Activated CD4-positive, alpha-beta memory T cell treated with anti-CD3 and anti-CD28 coated beads, Interleukin-2, amount 10 ng/mL, durations not matched to agents 7 days and 5 days (primary cell): ENCODE data around the gene NAT9. TPM values are rescaled to one million over a fixed set of nuclear protein-coding genes. Genes with fewer than 3 reads are reported as not detected.

Source experiments
- CTCF ChIA-PET: fragments of 350-600 bp; sonication (Branson Sonifier 250); formaldehyde crosslinking; loops from one replicate; lab custom pipeline; 2021; ENCODE audit warnings: antibody characterized with exemption, inconsistent platforms; lab: Charles Lee
- POLR2A ChIA-PET: fragments of 350-600 bp; sonication (Branson Sonifier 250); formaldehyde crosslinking; loops from one replicate; lab custom pipeline; 2021; ENCODE audit warnings: antibody characterized with exemption; lab: Charles Lee
- DNase-seq: peaks from one replicate; pipeline ENCODE4 v3.0.0-alpha.2; 2020
- H3K27ac Mint-ChIP-seq: one replicate; pipeline ENCODE4 v1.8.0; 2021; ENCODE audit warnings: mild to moderate bottlenecking, mixed read lengths
- H3K27me3 Mint-ChIP-seq: one replicate; pipeline ENCODE4 v1.8.0; 2021; ENCODE audit warnings: mixed read lengths
- H3K36me3 Mint-ChIP-seq: one replicate; pipeline ENCODE4 v1.8.0; 2021; ENCODE audit warnings: low read depth, mixed read lengths
- H3K4me1 Mint-ChIP-seq: one replicate; pipeline ENCODE4 v1.8.0; 2021; ENCODE audit warnings: mixed read lengths
- H3K4me3 Mint-ChIP-seq: one replicate; pipeline ENCODE4 v1.8.0; 2021; ENCODE audit warnings: mild to moderate bottlenecking, mixed read lengths
- H3K9me3 Mint-ChIP-seq: one replicate; pipeline ENCODE4 v1.8.0; 2021; ENCODE audit warnings: mixed read lengths
- total RNA-seq, 2 experiments: library from RNA; stranded (reverse); gene quantifications; one replicate each; pipeline ENCODE4 v1.2.3, GENCODE V29; 2021

Gene NAT9
- total RNA-seq, 2 experiments from 2014 or later, result 32.1 to 32.3 TPM

GRCh38 chr17:74799097-74799496 is 23.0 kb upstream of the NAT9 start:
- POLR2A ChIA-PET, result no interaction called here
- H3K9me3 Mint-ChIP-seq, result no peaks in the 10 kb centered on the region
- no peak overlapping the region for H3K4me3 Mint-ChIP-seq
- H3K4me1 Mint-ChIP-seq, result peaks cover 2% of the 10 kb centered on the region
- no peaks in the 10 kb centered on the region for H3K27me3 Mint-ChIP-seq
- peaks cover 54% of the 10 kb centered on the region for H3K36me3 Mint-ChIP-seq
- DNase-seq, result no peak
- no peak overlapping the region for H3K27ac Mint-ChIP-seq
- CTCF ChIA-PET, result no interaction called here

- CTCF ChIA-PET, result no interaction called here
- Mint-ChIP-seq H3K4me1 (peaks cover 2% of the 10 kb centered on the region), H3K4me3 (no peak overlapping the region), H3K27ac (no peak overlapping the region), H3K9me3 (no peaks in the 10 kb centered on the region), H3K36me3 (peaks cover 56% of the 10 kb centered on the region), H3K27me3 (no peaks in the 10 kb centered on the region)
- no peak for DNase-seq
- POLR2A ChIA-PET, result no interaction called here
Observed at GRCh38 chr17:74798239-74798707, 22.1 kb upstream of the NAT9 start.

GRCh38 chr17:74797824-74798223 is 21.7 kb upstream of the NAT9 start:
- CTCF ChIA-PET, result no interaction called here
- peaks cover 2% of the 10 kb centered on the region for H3K4me1 Mint-ChIP-seq
- H3K4me3 Mint-ChIP-seq, result no peak overlapping the region
- H3K27ac Mint-ChIP-seq, result no peak overlapping the region
- H3K9me3 Mint-ChIP-seq, result no peaks in the 10 kb centered on the region
- no peaks in the 10 kb centered on the region for H3K27me3 Mint-ChIP-seq
- no peak for DNase-seq
- peaks cover 58% of the 10 kb centered on the region for H3K36me3 Mint-ChIP-seq
- POLR2A ChIA-PET, result no interaction called here

- DNase-seq, result no peak
- Mint-ChIP-seq H3K27ac (no peak overlapping the region), H3K27me3 (no peaks in the 10 kb centered on the region), H3K36me3 (peaks cover 60% of the 10 kb centered on the region), H3K9me3 (no peaks in the 10 kb centered on the region), H3K4me3 (no peak overlapping the region), H3K4me1 (peaks cover 2% of the 10 kb centered on the region)
- CTCF ChIA-PET, result interaction anchor here (0.6 kb wide), 1 partner anchor 22 kb away, joined by 3 read pairs; no protein-coding TSS in a partner anchor
- POLR2A ChIA-PET, result no interaction called here
Observed at GRCh38 chr17:74796866-74797265, 20.7 kb upstream of the NAT9 start.

GRCh38 chr17:74796211-74796610 is 20.1 kb upstream of the NAT9 start:
- ChIA-PET CTCF (interaction anchor here (0.6 kb wide), 1 partner anchor 22 kb away, joined by 3 read pairs; no protein-coding TSS in a partner anchor), POLR2A (interaction anchor here (1.3 kb wide), 1 partner anchor 77 kb away, joined by 4 read pairs; the partner anchor contains the start of gene FDXR)
- Mint-ChIP-seq H3K4me3 (no peak overlapping the region), H3K9me3 (no peaks in the 10 kb centered on the region), H3K36me3 (peaks cover 60% of the 10 kb centered on the region), H3K27me3 (no peaks in the 10 kb centered on the region), H3K27ac (no peak overlapping the region), H3K4me1 (peaks cover 7% of the 10 kb centered on the region)
- DNase-seq, result no peak

- Mint-ChIP-seq H3K9me3 (no peaks in the 10 kb centered on the region), H3K36me3 (peaks cover 61% of the 10 kb centered on the region), H3K27ac (no peak overlapping the region), H3K27me3 (no peaks in the 10 kb centered on the region), H3K4me3 (no peak overlapping the region), H3K4me1 (peaks cover 14% of the 10 kb centered on the region)
- CTCF ChIA-PET, result no interaction called here
- POLR2A ChIA-PET, result interaction anchor here (1.3 kb wide), 1 partner anchor 78 kb away, joined by 4 read pairs; the partner anchor contains the start of gene FDXR
- DNase-seq, result no peak
Observed at GRCh38 chr17:74795327-74796020, 19.3 kb upstream of the NAT9 start.

GRCh38 chr17:74792586-74793105 is 16.5 kb upstream of the NAT9 start:
- no peaks in the 10 kb centered on the region for H3K27me3 Mint-ChIP-seq
- H3K36me3 Mint-ChIP-seq, result peaks cover 56% of the 10 kb centered on the region
- POLR2A ChIA-PET, result interaction anchor here (1.5 to 2.0 kb wide), 2 partner anchors 68 to 80 kb away, joined by 5 to 14 read pairs; partner anchors contain the start of gene FDXR
- DNase-seq, result no peak
- peaks cover 28% of the 10 kb centered on the region for H3K4me1 Mint-ChIP-seq
- no peak overlapping the region for H3K27ac Mint-ChIP-seq
- H3K4me3 Mint-ChIP-seq, result no peak overlapping the region
- CTCF ChIA-PET, result interaction anchor here (0.7 to 3.4 kb wide), 12 partner anchors 10 to 133 kb away, joined by 3 to 56 read pairs (median 3); partner anchors contain the start of genes FDXR, NAT9 and RAB37
- no peaks in the 10 kb centered on the region for H3K9me3 Mint-ChIP-seq

GRCh38 chr17:74790161-74791058 is 14.3 kb upstream of the NAT9 start:
- Mint-ChIP-seq H3K36me3 (peaks cover 54% of the 10 kb centered on the region), H3K4me1 (peaks cover 40% of the 10 kb centered on the region), H3K4me3 (no peak overlapping the region), H3K9me3 (no peaks in the 10 kb centered on the region), H3K27me3 (no peaks in the 10 kb centered on the region), H3K27ac (peak overlapping the region; percentile 41)
- ChIA-PET POLR2A (interaction anchor here (0.9 to 2.4 kb wide), 13 partner anchors 10 to 83 kb away, joined by 3 to 17 read pairs (median 6); partner anchors contain the start of genes FDXR, GRIN2C and NAT9), CTCF (interaction anchor here (0.6 to 3.4 kb wide), 38 partner anchors 9 to 839 kb away, joined by 3 to 56 read pairs (median 5); partner anchors contain the start of genes CDR2L, FDXR, NAT9 and RAB37)
- no peak for DNase-seq

- POLR2A ChIA-PET, result no interaction called here
- H3K9me3 Mint-ChIP-seq, result no peaks in the 10 kb centered on the region
- H3K27me3 Mint-ChIP-seq, result no peaks in the 10 kb centered on the region
- H3K27ac Mint-ChIP-seq, result peak overlapping the region; percentile 0
- no peak overlapping the region for H3K4me3 Mint-ChIP-seq
- peaks cover 70% of the 10 kb centered on the region for H3K4me1 Mint-ChIP-seq
- DNase-seq, result no peak
- peaks cover 60% of the 10 kb centered on the region for H3K36me3 Mint-ChIP-seq
- CTCF ChIA-PET, result interaction anchor here (0.7 to 1.3 kb wide), 2 partner anchors 129 to 202 kb away, joined by 3 to 4 read pairs; no protein-coding TSS in a partner anchor
Observed at GRCh38 chr17:74786431-74787055, 10.4 kb upstream of the NAT9 start.

GRCh38 chr17:74785981-74786360 is 9.8 kb upstream of the NAT9 start:
- no peak for DNase-seq
- CTCF ChIA-PET, result interaction anchor here (1.3 kb wide), 1 partner anchor 129 kb away, joined by 4 read pairs; no protein-coding TSS in a partner anchor
- peaks cover 62% of the 10 kb centered on the region for H3K36me3 Mint-ChIP-seq
- no peak overlapping the region for H3K27ac Mint-ChIP-seq
- no peak overlapping the region for H3K4me3 Mint-ChIP-seq
- no peaks in the 10 kb centered on the region for H3K27me3 Mint-ChIP-seq
- no peaks in the 10 kb centered on the region for H3K9me3 Mint-ChIP-seq
- POLR2A ChIA-PET, result no interaction called here
- peaks cover 71% of the 10 kb centered on the region for H3K4me1 Mint-ChIP-seq

GRCh38 chr17:74785096-74785980 is 9.2 kb upstream of the NAT9 start:
- peaks cover 71% of the 10 kb centered on the region for H3K4me1 Mint-ChIP-seq
- DNase-seq, result peak; percentile 28
- ChIA-PET POLR2A (interaction anchor here (1.2 to 1.4 kb wide), 2 partner anchors 9 to 88 kb away, joined by 4 to 6 read pairs; partner anchors contain the start of genes FDXR and NAT9), CTCF (interaction anchor here (0.6 to 3.8 kb wide), 4 partner anchors 11 to 56 kb away, joined by 3 to 14 read pairs (median 4); no protein-coding TSS in a partner anchor)
- peak overlapping the region; percentile 48 for H3K27ac Mint-ChIP-seq
- no peaks in the 10 kb centered on the region for H3K27me3 Mint-ChIP-seq
- no peaks in the 10 kb centered on the region for H3K9me3 Mint-ChIP-seq
- H3K4me3 Mint-ChIP-seq, result no peak overlapping the region
- H3K36me3 Mint-ChIP-seq, result peaks cover 62% of the 10 kb centered on the region
